ENCODE data around the gene NR0B2. TPM values are rescaled to one million over a fixed set of nuclear protein-coding genes. Genes with fewer than 3 reads are reported as not detected.

NR0B2 gene
- total and polyA plus RNA-seq, 10 of the 15 experiments (the other 5 are each of a cell fraction or from before 2014, with no cell fraction given): not detected

- no peak for ATAC-seq
- RAD21 ChIA-PET (ENCODE audit: unreplicated experiment): no interaction called here
- Histone ChIP-seq H3K79me2 (ENCODE audit: control insufficient read depth, insufficient read depth, low read length) (no peaks in the 10 kb centered on the region), H3K4me1 (ENCODE audit: control insufficient read depth, insufficient read depth, low read length) (no peaks in the 10 kb centered on the region), H3K27me3 (replicated peaks in 1 of 2; ENCODE audit: control insufficient read depth in 2 of 2, insufficient read depth in 2 of 2, low read length in 1 of 2) (no peaks in the 10 kb centered on the region), H3K27ac (ENCODE audit: control insufficient read depth, insufficient read depth) (no peak overlapping the region), H3K4me2 (ENCODE audit: control insufficient read depth, insufficient read depth) (no peak overlapping the region), H3K9ac (ENCODE audit: control insufficient read depth, insufficient read depth, low read length) (no peak overlapping the region), H3K36me3 (ENCODE audit: control insufficient read depth in 2 of 2, insufficient read depth in 2 of 2, low read length in 1 of 2) (peaks cover 11 to 29% of the 10 kb centered on the region in 2 experiments), H4K20me1 (ENCODE audit: control insufficient read depth, insufficient read depth) (no peaks in the 10 kb centered on the region; the same call in 1 of the 2 replicates), H3K9me3 (replicated peaks; ENCODE audit: control insufficient read depth, insufficient read depth, low read length) (no peaks in the 10 kb centered on the region), H2AFZ (ENCODE audit: control insufficient read depth, low read depth, low read length) (no peak overlapping the region), H3K4me3 (no peak overlapping the region)
- intact Hi-C loops (cut with micrococcal nuclease; ENCODE audit: unreplicated experiment): no loop called here
- in situ Hi-C loops (cut with MboI): no loop called here
- POLR2A ChIA-PET: no interaction called here
- SMC1A ChIA-PET (ENCODE audit: uncharacterized antibody, unreplicated experiment): no interaction called here
- CTCF ChIA-PET: interaction anchor here (3.1 kb wide), 1 partner anchor 100 kb away, joined by 8 read pairs; no protein-coding TSS in a partner anchor
- BruUV-seq (replicated peaks): no TSS peak
- WGBS (ENCODE audit: insufficient coverage, insufficient replicate concordance, low lambda C conversion rate, missing lambda C conversion rate): 93% methylated on average over 2 of the region's 2 CpGs
- no peak for DNase-seq (ENCODE audit: low read depth, low spot score)
- no peak for FAIRE-seq
- no peak for TF ChIP-seq MXI1 (IDR thresholded peaks at IDR 0.05; ENCODE audit: low read depth, low read length)
- TF ChIP-seq JUND (IDR thresholded peaks at IDR 0.05; ENCODE audit: low read depth, low read length): no peak
- TF ChIP-seq NR2F1 (conservative IDR thresholded peaks at IDR 0.05): no peak
- TF ChIP-seq ZNF592 (IDR thresholded peaks at IDR 0.05): no peak
- TF ChIP-seq SREBF2 (IDR thresholded peaks at IDR 0.05; ENCODE audit: low read length): no peak
- no peak for TF ChIP-seq MLLT1 (IDR thresholded peaks at IDR 0.05)
- no peak for TF ChIP-seq RELA (IDR thresholded peaks at IDR 0.05; ENCODE audit: borderline replicate concordance, partially characterized antibody)
- TF ChIP-seq CEBPZ (IDR thresholded peaks at IDR 0.05; ENCODE audit: low read depth, low read length): no peak
- TF ChIP-seq CUX1 (IDR thresholded peaks at IDR 0.05; ENCODE audit: insufficient replicate concordance, low read depth, low read length): no peak
- no peak for TF ChIP-seq STAT1 (conservative IDR thresholded peaks at IDR 0.05)
Measured at GRCh38 chr1:26945138-26945537, 31.4 kb upstream of the NR0B2 start.
